ENCODE data around the gene GLRA1. TPM values are rescaled to one million over a fixed set of nuclear protein-coding genes. Genes with fewer than 3 reads are reported as not detected.

Gene GLRA1
- polyA plus RNA-seq, 1 donor = 0.13 TPM

DNA sequence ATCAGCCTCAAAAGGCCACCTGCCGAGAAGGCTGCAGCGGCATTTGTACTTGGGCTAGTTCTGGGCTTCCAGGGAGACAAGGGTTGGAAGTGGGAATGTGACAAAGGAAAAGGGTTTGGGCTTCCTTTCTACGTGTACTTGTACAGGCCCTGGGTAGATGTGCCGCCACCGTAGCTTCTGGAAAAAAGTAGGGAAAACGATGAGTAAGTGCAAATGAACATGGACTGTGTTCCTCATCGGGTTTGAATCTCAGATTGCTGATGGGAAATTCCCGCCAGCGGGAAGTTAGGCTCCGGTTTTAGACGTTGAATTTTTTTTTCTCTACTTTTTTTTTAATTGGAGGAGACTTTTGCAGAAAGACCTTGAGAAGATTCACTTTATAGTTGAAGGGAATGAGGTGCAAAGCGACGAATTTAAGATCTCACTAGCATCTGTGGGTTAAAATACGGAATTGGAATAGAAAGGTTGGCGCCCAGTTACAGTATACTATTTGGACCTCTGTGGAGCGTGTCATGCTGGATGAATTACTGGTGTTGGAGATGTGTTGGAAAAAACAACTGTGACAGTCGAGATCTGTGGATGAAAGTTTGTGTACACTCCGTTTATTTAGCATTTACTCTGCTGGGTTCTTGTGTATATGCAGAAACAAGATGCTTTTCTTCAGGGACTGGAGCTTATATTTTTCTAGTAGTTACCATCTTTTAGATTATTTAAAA, 151.6 kb downstream of the GLRA1 start:
- DNase-seq = no peak

Other genes with a start within 250 kb of the GLRA1 start
- gene SPARC, start 237.9 kb downstream of the GLRA1 start, polyA plus RNA-seq (ENCODE audit: insufficient read length) = 1,957 TPM
- gene ATOX1, start 166.2 kb downstream of the GLRA1 start, polyA plus RNA-seq (ENCODE audit: insufficient read length) = 88.4 TPM
- 178 TPM for gene G3BP1, start 152.9 kb downstream of the GLRA1 start, polyA plus RNA-seq (ENCODE audit: insufficient read length)

Data from left kidney (tissue), 2 donors.